Measurements from ENCODE around the gene KCNT2.
"Not testable (repeated sequence)": the region's sequence is repeated elsewhere in the genome, so short reads cannot be mapped to it uniquely, and the experiment has no call there.

The KCNT2 gene

GRCh38 chr1:196590012-196590708, 18.1 kb downstream of the KCNT2 start:
- no peak for DNase-seq (ENCODE audit: low read depth in 3 of 3)

- no peak for DNase-seq (ENCODE audit: low read depth in 3 of 3)
Measured at GRCh38 chr1:196584696-196585095, 23.5 kb downstream of the KCNT2 start.

- DNase-seq (ENCODE audit: low read depth in 3 of 3), result no peak
Measured at GRCh38 chr1:196577386-196577785, 30.9 kb downstream of the KCNT2 start.

GRCh38 chr1:196573226-196573625, 35.0 kb downstream of the KCNT2 start:
- DNase-seq (ENCODE audit: low read depth in 3 of 3), result no peak

GRCh38 chr1:196567238-196567637, 41.0 kb downstream of the KCNT2 start:
- no peak for DNase-seq (ENCODE audit: low read depth in 3 of 3)

GRCh38 chr1:196563768-196564167, 44.5 kb downstream of the KCNT2 start:
- DNase-seq (ENCODE audit: low read depth in 3 of 3), result no peak

- no peak for DNase-seq (ENCODE audit: low read depth in 3 of 3)
Measured at GRCh38 chr1:196559314-196559713, 48.9 kb downstream of the KCNT2 start.

- DNase-seq (ENCODE audit: low read depth in 3 of 3), result no peak
Measured at GRCh38 chr1:196558411-196558810, 49.8 kb downstream of the KCNT2 start.

- no peak for DNase-seq (ENCODE audit: low read depth in 3 of 3)
Measured at GRCh38 chr1:196557797-196558196, 50.4 kb downstream of the KCNT2 start.

- DNase-seq (ENCODE audit: low read depth in 3 of 3), result no peak
Measured at GRCh38 chr1:196550731-196551130, 57.5 kb downstream of the KCNT2 start.

GRCh38 chr1:196546272-196547111, 61.7 kb downstream of the KCNT2 start:
- DNase-seq (ENCODE audit: low read depth in 3 of 3), result no peak

GRCh38 chr1:196545222-196545621, 63.0 kb downstream of the KCNT2 start:
- DNase-seq (ENCODE audit: low read depth in 3 of 3), result no peak

GRCh38 chr1:196544617-196545016, 63.6 kb downstream of the KCNT2 start:
- DNase-seq (ENCODE audit: low read depth in 3 of 3), result no peak

- no peak for DNase-seq (ENCODE audit: low read depth in 3 of 3)
Measured at GRCh38 chr1:196543833-196544232, 64.4 kb downstream of the KCNT2 start.

GRCh38 chr1:196538473-196538872, 69.8 kb downstream of the KCNT2 start:
- no peak for DNase-seq (ENCODE audit: low read depth in 3 of 3)

- DNase-seq (ENCODE audit: low read depth in 3 of 3), result no peak
Measured at GRCh38 chr1:196535727-196536126, 72.5 kb downstream of the KCNT2 start.

- no peak for DNase-seq (ENCODE audit: low read depth in 3 of 3)
Measured at GRCh38 chr1:196531737-196532524, 76.3 kb downstream of the KCNT2 start.

- no peak for DNase-seq (ENCODE audit: low read depth in 3 of 3)
Measured at GRCh38 chr1:196527919-196528318, 80.3 kb downstream of the KCNT2 start.

GRCh38 chr1:196522574-196523345, 85.5 kb downstream of the KCNT2 start:
- DNase-seq (ENCODE audit: low read depth in 3 of 3), result not testable (repeated sequence)

GRCh38 chr1:196517193-196517592, 91.0 kb downstream of the KCNT2 start:
- DNase-seq (ENCODE audit: low read depth in 3 of 3), result no peak

GRCh38 chr1:196516373-196516772, 91.9 kb downstream of the KCNT2 start:
- DNase-seq (ENCODE audit: low read depth in 3 of 3), result no peak

GRCh38 chr1:196515904-196516303, 92.3 kb downstream of the KCNT2 start:
- no peak for DNase-seq (ENCODE audit: low read depth in 3 of 3)

Measured in stimulated activated CD4-positive, alpha-beta T cell treated with anti-CD3 and anti-CD28 coated beads, TNF-alpha, amount 100 ng/mL, for 24 hours (primary cell).